NCI-H2107 treated with DMSO at 0.1 percent for 48 hours (cell line): Measurements from ENCODE around the gene WDR43.
"Not testable (repeated sequence)": the region's sequence is repeated elsewhere in the genome, so short reads cannot be mapped to it uniquely, and the experiment has no call there.

Experiments
- DNase-seq: peaks from one replicate; lab custom pipeline; 2025; ENCODE audit not compliant: unreplicated experiment; lab: John Stamatoyannopoulos, UW

The WDR43 gene

GRCh38 chr2:28960401-28960800 is 65.9 kb downstream of the WDR43 start:
- no peak for DNase-seq

DNA sequence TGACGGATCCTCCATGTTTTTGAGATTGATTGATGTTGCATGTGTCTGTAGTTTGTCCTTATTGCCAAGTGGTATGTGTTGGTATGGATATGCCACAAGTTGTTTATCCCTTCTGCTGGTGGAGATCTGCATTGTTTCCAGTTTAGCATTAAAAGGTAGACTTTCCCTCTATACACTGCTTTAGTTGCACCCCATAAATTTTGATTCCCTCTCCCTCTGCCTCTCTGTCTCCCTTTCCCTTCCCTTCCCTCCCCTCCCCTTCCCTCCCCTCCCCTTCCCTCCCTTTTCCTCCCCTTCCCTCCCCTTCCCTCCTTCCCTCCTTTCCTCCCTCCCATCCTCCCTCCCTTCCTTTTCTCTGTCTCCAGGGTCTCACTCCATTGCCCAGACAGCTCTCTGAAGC is 68.0 kb downstream of the WDR43 start:
- no peak for DNase-seq

GRCh38 chr2:28970464-28971160 is 76.1 kb downstream of the WDR43 start:
- DNase-seq = no peak

- no peak for DNase-seq
These were observed 78.4 kb downstream of the WDR43 start for GRCh38 chr2:28972778-28973335.

GRCh38 chr2:28974252-28974651 is 79.8 kb downstream of the WDR43 start:
- DNase-seq = no peak

- DNase-seq = no peak
These were observed 81.2 kb downstream of the WDR43 start for GRCh38 chr2:28975671-28976070.

DNA sequence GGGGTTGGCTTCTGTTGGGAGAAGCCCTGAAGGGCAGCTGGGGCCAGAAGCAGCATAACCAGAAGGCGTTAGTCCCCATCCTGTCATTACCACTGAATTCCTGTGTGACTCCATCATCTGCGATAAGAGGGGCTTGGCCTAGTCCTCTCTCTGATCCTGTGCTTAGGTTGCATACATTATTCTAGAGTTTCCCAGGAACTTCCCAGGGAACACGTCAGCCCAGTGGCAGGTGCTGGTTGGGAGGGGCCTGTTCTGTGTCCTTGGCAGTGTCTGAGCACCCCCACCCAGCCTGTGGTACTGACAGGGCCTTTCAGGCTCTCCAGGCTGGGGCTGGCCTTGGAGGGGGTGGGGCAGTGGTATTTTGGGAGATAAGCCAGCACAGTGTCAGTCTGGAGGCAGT is 82.1 kb downstream of the WDR43 start:
- DNase-seq = no peak

GRCh38 chr2:28977176-28977875 is 82.9 kb downstream of the WDR43 start:
- DNase-seq = no peak

GRCh38 chr2:28978001-28978400 is 83.5 kb downstream of the WDR43 start:
- DNase-seq = not testable (repeated sequence)

DNA sequence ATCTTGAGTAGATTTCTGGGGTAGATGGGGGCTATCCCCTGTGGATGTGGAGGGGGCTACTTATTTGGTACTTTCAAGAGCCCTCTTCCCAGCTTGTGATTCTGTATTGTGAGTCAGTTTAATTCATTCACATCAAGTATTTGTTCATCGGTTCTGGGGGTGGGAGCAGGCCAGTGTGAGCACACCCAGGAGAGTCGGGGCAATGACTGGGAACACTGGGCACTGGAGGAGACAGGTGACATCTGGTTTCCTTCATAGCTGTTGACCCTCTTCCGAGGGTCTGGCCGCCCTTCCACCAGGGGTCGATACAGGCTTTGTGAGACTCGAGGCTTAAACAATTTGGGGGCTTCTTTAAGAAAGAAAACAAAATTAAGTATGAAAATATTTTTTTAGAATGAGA is 84.1 kb downstream of the WDR43 start:
- DNase-seq = no peak

GRCh38 chr2:28979041-28979440 is 84.6 kb downstream of the WDR43 start:
- no peak for DNase-seq

DNA sequence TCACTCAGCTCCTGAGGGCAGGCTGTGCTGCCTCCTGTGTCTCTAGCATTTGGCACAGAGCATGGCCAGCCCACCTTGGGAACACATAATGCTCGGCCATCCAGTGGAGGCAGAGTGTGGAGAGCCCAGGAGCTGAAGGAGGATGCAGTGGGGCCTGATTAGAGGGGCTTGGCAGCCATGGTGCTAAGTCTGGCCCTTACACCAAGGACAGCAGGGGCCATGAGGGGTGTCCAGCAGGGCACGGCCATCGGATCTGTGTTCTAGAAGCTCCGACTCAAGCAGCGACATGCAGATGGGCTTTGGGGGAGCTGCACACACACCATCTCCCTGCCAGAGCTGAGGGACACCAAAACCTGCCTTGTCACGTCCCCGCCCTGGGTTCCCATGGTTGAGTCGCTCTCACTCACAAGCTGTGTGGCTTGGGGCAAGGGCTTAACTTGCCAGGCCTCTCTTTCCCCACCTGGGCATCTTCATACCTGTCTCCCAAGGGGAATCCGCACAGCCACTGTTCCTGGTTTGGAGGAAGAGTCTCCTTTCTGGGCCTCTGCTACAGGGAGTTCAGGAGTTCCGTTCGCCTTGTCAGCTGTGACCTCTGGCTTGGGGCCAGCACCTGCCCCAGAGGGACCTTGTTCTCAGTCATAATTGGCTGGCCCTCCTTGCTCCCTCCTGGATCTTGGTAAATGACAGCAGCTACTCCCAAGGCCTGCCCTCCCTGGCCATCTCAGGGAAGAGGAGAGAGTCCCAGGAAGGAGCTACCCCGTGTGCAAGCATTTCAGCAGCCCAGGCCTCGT is 85.3 kb downstream of the WDR43 start:
- no peak for DNase-seq

DNA sequence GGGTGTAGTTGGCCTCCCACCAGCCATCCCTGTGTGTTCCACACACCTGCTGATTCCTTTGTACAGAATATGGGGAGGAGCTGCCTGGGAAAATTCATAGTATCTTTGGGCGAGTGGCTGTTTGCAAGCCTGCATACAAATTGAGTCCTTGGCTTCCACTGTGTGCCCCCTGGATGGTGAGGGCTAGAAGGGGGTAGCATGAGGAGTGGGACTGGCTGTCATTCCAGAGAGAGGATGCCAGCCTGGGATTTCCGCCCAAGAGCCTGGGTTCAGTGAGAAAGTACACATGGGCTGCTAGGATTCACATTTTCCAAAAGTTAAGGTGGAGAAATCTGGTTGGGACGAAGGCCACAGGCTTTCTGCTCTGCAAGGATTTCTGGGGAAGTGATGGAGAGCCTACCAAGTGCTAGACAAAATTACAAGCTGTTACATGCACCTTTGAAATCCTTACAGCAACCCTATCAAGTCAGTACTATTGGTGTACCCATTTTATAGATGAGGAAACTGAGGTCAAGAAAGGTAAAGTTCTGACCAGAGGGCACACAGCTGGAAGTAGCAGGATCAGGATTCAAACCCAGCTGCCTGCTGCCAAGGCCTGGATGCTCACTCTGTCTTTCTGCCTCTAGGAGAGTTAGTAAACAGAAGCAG is 86.0 kb downstream of the WDR43 start:
- no peak for DNase-seq

DNA sequence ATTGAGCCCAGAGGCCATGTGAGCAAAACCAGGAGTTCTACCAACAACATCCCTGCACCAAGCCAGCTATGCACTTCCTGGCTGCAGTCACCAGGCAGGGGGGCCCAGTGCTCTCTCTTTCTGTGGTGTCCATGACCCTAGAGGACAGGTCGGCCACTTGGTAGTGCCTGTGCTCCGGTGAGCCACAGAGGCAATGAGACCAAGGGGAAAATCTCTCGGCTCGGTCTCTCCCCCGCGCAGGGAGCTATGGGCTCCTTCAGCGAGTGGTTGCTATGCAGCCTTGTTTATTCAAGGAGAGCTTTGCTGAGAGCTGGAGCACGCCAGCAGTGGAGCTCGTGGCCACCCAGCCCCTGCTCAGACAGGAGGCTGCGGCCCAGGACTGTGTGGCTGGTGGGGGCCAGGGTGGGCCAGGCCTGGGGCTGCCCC is 86.6 kb downstream of the WDR43 start, which contains the start of gene TOGARAM2:
TOGARAM2 (plus strand) TSS at position 283 of the 426 bp plus-strand sequence. CDS start 13,537 bp downstream, outside the sequence.
- peak; percentile 17 for DNase-seq

DNA sequence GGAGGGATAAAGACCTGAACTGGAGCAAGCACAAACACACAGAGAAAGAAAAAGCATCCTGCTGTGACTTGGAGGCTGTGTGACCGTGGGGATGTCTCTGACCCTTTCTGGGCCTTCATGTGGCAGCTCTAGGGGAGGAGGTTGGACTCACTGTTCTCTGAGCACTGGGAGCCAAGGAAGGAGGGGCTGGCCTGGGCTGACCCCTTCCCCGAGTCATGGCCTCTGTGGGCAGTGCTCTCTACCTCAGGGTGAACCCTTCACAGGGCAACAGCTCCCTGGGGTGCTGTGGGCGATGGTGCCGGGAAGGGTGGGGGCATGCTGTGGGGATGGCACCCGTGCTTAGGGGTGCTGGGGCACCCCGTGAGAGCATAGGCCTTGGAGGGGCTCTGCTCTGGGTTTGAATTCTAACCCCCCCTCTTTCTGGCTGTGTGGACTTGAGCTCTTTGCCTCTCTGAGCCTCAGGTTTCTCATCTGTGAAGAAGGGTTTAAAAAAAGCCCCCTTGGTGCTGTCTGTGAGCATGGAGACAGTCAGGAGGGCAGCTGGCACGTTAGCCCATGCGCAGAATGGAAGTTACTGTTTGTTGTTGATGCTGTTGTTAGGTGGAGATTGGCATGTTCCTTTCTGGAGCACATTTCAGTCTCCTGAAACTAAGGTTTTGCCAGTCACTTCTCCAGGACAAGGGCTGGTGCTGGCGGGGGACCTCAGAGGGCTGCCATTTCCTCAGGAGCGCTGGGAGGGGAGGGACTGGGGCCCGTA is 87.3 kb downstream of the WDR43 start:
- DNase-seq = no peak

DNA sequence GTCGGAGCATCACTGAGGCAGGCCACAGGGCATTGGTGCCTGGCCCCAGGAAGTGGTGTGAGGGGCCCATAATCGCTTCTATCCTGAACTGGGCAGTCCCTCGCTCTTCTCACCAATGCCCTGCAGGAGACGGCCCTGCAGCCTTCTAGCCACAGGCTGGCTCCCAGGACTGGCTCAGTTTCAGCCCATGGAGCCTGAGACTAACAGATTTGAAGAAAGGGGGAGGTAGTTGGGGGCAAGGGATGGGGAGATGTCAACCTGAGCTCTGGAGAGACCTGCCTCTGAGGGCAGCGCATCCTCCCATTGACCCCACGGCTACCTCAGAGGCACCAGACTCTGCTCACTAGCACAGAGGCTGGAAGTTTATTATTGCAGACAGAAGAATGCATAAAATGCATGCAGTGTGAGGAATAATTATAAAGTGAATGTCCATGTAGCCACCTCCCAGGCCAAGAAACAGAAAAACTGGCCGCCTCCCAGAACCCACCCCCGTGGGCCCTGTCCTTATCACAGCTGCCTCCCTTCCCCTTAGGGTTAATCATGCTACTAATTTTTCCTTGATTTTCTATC is 88.0 kb downstream of the WDR43 start:
- no peak for DNase-seq

DNA sequence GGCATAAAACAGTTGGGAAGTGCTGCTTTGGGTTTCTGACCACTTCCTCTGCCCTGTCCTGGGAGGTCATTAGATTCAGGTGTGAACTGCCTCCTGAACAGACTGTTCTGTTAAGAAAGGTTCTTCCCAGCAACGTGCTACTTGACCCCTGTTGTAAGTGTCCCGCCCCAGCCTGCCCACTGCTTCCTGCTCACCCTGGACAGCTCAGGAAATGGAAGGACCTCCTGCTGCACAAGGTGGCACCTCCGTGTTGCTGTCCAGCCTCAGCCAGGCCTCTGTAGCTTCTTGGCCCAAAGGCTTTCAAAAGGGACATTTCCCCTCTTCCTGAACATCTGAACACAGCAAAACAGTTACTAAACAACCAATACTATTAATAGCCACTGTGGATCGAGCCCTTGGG is 92.0 kb downstream of the WDR43 start:
- DNase-seq = no peak

GRCh38 chr2:28989973-28990372 is 95.5 kb downstream of the WDR43 start:
- no peak for DNase-seq

DNA sequence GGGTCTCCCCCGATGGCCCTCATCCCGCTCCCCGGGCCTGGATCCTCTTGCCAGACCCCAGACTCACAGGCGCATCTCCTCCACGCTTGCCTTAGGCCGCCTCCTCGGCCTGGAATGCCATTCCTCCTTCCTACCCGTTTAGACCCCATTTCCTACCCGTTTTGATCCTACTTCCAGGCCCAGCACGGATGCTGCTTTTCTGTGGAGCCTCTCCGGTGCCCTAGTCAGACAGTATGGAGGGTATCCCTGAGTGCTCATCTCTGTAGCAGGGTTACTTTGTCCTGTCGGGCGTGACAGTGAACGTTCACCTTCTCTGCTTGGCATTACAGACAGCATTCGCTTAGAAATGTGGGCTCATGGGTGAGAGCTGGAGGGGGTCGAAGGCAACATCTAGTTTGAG is 96.0 kb downstream of the WDR43 start:
- no peak for DNase-seq

GRCh38 chr2:28991021-28991420 is 96.6 kb downstream of the WDR43 start:
- no peak for DNase-seq
